ENCODE data around the gene SMAD7.

The SMAD7 gene

GRCh38 chr18:48944634-48945033 lies 6.1 kb downstream of the SMAD7 start:
- DNase-seq (ENCODE audit: low read depth in 2 of 2), result no peak

- DNase-seq (ENCODE audit: low read depth in 2 of 2), result no peak
Measured at GRCh38 chr18:48943736-48944527, 6.8 kb downstream of the SMAD7 start.

GRCh38 chr18:48943333-48943732 lies 7.4 kb downstream of the SMAD7 start:
- no peak for DNase-seq (ENCODE audit: low read depth in 2 of 2)

DNA sequence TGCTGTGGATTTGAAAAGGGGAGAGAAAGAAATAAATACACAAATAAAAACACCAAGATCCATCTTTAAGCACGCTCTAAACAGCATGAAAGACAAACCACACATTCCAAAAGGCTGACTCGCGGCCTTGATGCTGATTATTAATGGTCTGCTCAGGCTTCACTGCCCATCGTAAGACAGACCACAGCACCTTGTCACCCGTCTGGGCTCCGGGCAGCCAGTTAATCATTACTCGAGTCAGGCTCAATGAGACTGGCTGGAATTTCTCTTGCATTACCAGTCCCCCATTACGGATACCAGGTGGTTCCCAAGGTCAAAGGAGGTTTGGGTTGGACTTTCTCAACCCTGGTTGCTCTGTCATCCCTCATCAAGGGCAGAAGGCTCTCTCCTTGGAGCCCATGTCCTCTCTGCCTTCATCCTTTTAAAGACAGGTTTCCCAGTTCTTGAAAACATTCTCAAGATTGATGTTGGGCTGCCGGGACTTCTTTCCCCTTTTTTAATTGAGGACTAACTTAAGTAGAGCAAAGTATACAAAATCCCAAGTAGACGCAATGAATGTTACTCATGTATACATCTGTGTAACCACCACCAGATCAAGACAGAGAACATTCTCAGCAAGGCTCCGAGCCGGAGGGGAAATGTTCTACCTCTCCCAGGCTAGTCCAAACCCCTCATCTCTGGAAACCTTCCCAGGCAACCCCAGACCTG lies 8.1 kb downstream of the SMAD7 start:
- no peak for DNase-seq (ENCODE audit: low read depth in 2 of 2)

DNA sequence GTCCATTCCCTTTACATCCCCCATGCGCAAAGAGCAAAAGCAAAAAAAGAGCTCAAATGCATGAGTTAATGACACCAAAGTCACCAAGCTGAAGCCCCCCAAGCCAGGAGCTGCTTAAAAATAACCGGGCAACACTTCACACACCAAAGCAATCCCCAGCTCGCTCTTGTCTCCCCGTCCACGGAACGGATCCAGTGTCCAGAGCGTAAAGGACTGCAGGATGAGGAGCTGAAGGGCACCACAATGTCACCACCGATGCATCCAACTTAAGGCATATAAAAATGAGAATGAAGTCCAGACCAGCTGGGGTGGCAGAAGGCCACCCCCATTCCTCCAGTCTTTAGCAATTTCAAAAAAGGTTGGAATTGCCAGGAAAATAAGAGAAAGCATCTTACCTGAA lies 8.7 kb downstream of the SMAD7 start:
- no peak for DNase-seq (ENCODE audit: low read depth in 2 of 2)

- DNase-seq (ENCODE audit: low read depth in 2 of 2), result no peak
Measured at GRCh38 chr18:48941672-48942071, 9.1 kb downstream of the SMAD7 start.

GRCh38 chr18:48940854-48941611 lies 9.7 kb downstream of the SMAD7 start:
- DNase-seq (ENCODE audit: low read depth in 2 of 2), result peak in 1 of 2 donors; percentile 78

- DNase-seq (ENCODE audit: low read depth in 2 of 2), result no peak
Measured at GRCh38 chr18:48939205-48940097, 11.3 kb downstream of the SMAD7 start.

DNA sequence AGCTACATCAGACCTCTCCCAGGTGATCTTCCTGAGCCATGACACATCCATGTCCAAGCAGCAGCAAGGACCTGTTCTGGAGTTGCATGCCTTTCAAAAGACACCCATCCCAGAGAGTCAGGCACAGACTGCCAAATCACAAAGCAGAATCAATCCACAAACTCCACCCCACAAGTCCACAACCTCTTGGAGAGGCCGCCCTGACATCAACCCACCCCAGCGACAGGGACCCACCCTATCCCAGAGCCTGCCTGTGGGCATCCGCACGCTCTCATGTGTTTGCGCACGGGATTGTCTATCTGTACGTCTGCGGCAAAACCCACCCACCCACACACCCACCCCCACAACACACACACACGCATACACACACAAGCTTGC lies 11.9 kb downstream of the SMAD7 start:
- DNase-seq (ENCODE audit: low read depth in 2 of 2), result no peak

DNA sequence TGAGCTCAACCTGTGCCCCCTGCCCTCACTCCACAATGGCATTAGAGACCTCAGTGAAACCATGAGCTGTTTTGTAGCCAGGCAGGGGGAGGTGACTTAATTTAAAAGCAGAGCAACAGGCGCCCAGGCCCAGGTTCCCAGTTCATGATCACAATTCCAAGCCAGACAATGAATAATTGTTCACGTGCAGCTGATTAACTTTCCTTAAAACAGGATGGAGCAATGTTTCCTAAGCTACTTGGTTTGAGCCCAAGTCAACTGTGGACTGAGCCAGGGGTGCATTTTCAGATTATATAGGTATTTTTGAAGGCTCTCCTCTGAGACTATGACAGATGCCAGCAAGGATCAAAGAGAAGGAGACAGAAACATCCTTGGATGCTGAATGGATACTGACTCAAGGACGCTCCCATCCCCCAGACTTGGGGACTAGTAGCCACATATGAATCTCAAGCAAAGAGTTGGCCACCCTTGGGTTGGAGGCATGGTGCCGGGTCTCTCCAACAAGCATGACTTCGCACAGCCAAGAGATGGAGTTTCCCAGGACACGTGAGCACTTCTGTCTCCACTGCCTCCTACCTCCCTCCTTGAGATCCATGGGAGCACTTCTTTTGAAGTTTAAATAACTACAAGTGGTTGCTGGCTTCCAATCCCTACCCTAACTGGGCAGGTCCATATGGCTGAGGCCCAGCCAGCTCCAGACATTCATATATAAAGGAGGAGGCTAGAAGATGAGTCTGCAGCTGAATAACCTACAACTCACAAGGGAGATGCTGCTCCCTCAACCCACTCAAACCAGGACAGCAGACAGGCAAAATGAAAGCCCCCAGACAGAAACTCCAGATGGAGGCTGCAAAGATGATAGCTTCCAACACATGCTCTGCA lies 12.7 kb downstream of the SMAD7 start:
- no peak for DNase-seq (ENCODE audit: low read depth in 2 of 2)

GRCh38 chr18:48935433-48935774 lies 15.4 kb downstream of the SMAD7 start:
- no peak for DNase-seq (ENCODE audit: low read depth in 2 of 2)

GRCh38 chr18:48934723-48935432 lies 15.9 kb downstream of the SMAD7 start:
- no peak for DNase-seq (ENCODE audit: low read depth in 2 of 2)

- DNase-seq (ENCODE audit: low read depth in 2 of 2), result no peak
Measured at GRCh38 chr18:48934415-48934722, 16.4 kb downstream of the SMAD7 start.

DNA sequence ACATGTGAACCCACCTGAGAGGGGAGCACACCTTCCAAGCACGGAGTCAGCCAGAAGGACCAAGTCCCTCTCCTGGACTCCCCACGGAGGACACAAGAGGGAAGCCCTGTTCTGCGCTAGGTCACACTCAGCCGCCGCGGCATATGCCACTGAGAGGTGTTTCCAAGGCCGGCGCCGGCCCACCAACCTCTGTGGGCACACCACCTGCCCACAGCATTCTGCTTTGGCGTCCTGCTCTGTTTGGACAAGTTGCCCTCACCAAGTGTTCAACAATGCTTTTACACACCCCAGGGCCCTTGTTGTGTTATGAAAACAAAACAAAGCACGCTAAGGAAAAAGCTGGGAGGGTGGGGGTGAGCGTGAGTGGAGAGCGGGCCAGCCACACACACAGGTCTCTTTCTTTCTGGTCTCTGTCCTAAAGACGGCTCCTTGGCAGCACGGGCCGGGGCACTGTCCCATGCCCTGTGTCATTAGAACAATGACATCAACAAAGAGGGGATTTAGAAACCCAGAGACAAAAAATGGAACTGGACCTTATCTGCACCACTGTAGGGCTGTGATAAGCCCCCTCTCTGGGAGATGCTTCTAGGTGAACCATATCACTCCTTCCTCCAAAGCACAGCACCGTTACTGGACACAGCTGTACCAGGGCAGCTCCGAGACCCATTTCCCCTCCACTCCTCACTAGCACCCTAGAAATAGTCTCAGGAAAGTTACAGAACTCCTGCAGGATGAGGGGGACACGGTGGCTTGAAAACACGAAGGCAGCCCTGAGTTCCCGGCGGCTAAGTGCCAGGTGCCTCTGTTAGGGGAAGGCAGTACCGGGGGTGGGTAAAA lies 17.0 kb downstream of the SMAD7 start:
- DNase-seq (ENCODE audit: low read depth in 2 of 2), result no peak

DNA sequence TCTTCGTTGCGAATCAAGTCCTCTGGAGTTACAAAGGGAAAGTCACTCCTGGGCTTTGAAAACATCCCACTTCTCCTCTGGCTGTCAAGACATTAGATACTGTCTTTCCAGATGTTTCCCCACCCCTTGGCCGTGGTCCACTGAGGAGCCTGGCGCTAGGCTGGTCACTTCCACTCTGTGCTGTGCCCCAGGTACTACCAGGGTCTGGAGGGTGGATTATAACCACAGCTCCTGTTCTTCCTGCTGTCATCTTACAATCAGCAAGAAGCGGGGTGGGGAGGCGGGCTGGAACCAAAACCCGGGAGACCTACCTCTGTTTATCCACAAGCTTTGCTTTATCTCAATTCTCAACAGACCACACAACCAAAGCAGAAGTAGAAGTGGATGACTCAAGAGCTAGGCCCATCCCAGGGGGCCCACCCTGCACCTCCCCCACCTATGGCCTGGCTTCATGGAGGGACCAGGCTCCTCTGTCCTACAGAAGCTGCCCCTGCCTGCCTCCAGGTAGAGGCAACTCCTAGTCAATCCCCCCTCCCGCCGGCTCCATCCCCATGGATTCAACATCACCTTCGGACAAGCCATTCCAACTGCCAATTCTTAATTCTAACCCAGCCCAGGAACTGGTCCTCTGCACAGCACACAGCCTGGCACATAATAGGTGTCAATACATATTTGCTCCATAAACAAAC lies 17.8 kb downstream of the SMAD7 start:
- no peak for DNase-seq (ENCODE audit: low read depth in 2 of 2)

GRCh38 chr18:48932462-48932818 lies 18.3 kb downstream of the SMAD7 start:
- no peak for DNase-seq (ENCODE audit: low read depth in 2 of 2)

DNA sequence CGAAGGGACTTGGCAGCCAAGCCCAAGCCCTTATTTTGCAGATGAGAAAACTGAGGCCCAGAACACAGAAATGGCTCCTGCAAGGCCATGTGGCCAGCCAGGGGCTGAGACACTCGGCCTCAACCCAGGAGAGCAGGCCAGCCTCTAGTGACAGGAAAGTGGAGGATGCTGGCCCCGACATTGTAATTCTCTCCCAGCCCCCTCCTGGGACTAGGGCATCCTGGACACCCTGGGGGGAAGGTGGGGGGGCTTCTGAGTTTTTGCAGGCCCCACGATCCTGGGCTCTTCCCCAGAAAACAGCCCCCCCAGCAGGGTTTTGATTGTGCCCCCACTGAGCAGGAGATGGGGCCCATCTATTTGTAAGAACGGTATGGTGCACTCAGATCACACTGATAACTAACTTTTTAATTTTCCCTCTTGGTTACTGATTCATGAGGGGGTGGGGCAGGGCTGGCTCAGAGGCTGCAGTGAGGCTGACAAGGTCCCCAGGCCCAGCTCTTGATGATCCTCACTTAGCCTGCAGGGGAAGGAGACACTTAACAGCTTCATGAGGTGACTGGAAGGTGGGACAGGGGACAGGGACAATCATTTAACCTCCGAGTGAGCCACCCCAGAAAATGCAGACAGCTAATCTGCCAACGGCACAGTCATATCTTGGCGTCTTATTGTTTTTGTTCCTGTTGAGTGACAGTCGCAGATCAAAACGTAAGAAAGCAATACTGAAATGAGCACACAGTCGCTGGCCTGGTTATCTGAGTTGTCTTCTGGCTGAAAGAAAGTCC lies 18.9 kb downstream of the SMAD7 start:
- DNase-seq (ENCODE audit: low read depth in 2 of 2), result no peak

DNA sequence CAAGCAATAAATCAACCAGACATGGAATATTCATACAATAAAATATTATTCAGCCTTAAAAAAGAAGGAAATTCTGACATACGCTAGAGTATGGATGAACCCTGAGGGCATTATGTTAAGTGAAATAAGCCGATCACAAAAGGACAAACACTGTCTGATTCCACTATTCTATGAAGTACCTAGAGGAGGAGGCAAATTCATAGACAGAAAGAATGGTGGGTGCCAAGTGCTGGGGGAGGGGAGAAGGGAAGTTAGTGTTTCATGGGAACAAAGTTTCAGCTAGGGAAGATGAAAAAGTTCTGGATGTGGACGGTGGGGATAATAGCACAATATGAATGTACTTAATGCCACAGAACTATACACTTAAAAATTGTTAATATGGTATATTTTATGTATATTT lies 19.8 kb downstream of the SMAD7 start:
- DNase-seq (ENCODE audit: low read depth in 2 of 2), result no peak

Measured in stimulated activated CD4-positive, alpha-beta T cell treated with anti-CD3 and anti-CD28 coated beads, Interleukin-1b, Interleukin-23, amount 100 ng/mL, for 1 hour (primary cell).